Stimulated activated naive CD8-positive, alpha-beta T cell treated with anti-CD3 and anti-CD28 coated beads, Interleukin-15, Interleukin-2, amounts not matched to agents 100 ng/mL and 50 ng/mL, for 24 hours (primary cell): ENCODE data around the gene MYMK.

Experiments used
- H3K27ac Mint-ChIP-seq: one replicate; pipeline ENCODE4 v1.8.0; 2021; ENCODE audit warnings: mild to moderate bottlenecking, mixed read lengths
- H3K27me3 Mint-ChIP-seq: one replicate; pipeline ENCODE4 v1.8.0; 2021; ENCODE audit warnings: mixed read lengths
- H3K36me3 Mint-ChIP-seq: one replicate; pipeline ENCODE4 v1.8.0; 2021; ENCODE audit warnings: low read depth, mixed read lengths
- H3K4me1 Mint-ChIP-seq: one replicate; pipeline ENCODE4 v1.8.0; 2021; ENCODE audit warnings: low read depth, mixed read lengths
- H3K4me3 Mint-ChIP-seq: one replicate; pipeline ENCODE4 v1.8.0; 2021; ENCODE audit warnings: mild to moderate bottlenecking, mixed read lengths
- H3K9me3 Mint-ChIP-seq: one replicate; pipeline ENCODE4 v1.8.0; 2021; ENCODE audit warnings: mixed read lengths

Gene MYMK

DNA sequence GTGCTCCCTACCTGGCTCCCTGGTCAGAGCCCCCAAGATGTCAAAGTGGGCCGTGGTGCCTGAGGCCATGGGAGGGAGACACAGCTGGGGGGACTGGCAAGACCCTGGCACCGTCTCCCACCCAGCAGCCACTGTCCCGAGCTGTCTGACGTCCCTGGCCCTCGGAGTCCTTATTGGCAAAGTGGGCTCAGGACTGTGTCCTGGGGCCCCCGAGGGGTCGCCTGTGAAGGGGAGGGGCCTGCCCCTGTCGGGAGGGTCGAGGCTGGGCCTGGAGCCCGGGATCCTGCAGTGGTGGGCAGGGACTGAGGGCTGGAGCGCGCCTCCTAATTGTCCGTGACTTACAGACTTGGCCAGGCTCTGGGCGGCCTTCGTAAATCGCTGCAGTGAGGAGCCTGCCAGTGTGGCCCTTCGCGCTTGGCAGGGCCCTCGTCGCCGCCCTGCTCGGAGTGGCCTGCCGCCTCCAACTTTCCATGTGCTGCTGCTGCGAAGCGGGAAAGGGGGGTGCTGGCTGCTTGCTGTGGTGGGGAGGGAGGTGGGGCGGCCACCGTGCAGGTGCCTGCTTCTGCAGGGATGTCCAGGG, 13.7 kb downstream of the MYMK start:
- Mint-ChIP-seq H3K9me3 (no peaks in the 10 kb centered on the region), H3K4me3 (no peak overlapping the region), H3K27me3 (no peaks in the 10 kb centered on the region), H3K27ac (no peak overlapping the region), H3K36me3 (no peaks in the 10 kb centered on the region), H3K4me1 (peaks cover 13% of the 10 kb centered on the region)

DNA sequence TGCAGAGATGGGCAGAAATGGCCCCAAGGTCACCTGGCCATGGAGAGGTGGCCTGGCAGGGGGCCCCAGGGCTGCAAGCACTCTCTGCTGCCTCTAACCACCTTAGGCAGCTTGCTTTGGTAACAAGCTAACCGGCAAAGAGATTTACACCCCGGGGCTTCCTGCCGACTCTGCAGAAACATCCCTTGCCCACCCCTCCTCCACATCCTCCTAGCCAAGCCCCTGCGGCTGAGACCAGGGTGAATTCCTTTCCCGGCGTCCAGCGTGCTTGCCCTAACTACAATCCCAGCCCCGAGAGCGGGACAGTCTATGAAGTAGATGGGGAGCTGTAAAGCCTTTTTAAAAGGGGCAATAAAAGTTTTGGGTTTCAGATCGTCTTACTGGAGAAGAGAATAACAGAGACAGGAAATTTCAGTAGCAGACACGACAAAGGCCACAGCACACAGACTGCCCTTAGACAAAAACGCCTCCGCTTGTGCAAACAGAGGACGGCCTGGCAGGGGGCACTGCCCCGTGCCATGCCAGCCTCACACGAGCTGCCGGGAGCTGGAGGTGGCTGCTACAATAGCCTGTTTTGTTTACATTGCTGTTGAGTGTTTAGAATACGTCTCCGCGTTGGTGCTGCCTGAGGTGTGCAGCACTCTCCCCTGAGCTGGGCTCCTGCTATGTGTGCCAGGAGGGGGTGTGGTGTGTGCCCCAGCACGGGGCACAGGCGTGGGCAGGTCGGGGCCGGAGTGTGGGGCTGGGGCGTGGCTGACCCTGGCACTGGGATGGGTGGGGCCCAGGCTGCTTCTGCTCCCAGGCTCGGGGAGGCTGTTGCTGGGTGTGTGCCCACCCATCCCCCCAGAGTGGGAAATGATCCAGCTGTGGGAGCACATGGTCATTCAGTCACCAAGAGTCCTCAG, 15.3 kb downstream of the MYMK start:
- Mint-ChIP-seq H3K36me3 (no peaks in the 10 kb centered on the region), H3K9me3 (no peaks in the 10 kb centered on the region), H3K4me1 (peaks cover 13% of the 10 kb centered on the region), H3K27ac (no peak overlapping the region), H3K27me3 (no peaks in the 10 kb centered on the region), H3K4me3 (peak overlapping the region; percentile 46)

DNA sequence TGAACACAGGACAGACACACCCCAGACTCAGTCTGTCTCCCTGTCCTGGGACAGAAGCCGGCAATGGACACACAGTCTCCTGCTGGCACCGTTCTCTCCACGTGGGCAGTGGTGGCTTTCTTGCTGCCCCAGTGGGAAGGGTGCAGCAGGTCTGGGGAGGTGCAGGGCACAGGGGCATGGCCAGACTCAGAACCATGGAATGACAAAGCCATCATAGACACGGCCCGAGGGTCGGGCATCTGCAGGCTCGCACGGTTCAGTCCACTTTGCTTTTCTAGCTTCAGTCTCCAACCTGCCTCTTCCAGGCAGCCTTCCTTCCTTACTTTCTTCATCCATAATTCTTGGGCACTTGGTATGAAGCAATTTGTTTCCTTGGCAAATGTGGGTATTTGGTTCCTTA, 16.7 kb downstream of the MYMK start:
- Mint-ChIP-seq H3K27ac (no peak overlapping the region), H3K36me3 (no peaks in the 10 kb centered on the region), H3K27me3 (no peaks in the 10 kb centered on the region), H3K4me1 (peaks cover 13% of the 10 kb centered on the region), H3K9me3 (no peaks in the 10 kb centered on the region), H3K4me3 (no peak overlapping the region)

DNA sequence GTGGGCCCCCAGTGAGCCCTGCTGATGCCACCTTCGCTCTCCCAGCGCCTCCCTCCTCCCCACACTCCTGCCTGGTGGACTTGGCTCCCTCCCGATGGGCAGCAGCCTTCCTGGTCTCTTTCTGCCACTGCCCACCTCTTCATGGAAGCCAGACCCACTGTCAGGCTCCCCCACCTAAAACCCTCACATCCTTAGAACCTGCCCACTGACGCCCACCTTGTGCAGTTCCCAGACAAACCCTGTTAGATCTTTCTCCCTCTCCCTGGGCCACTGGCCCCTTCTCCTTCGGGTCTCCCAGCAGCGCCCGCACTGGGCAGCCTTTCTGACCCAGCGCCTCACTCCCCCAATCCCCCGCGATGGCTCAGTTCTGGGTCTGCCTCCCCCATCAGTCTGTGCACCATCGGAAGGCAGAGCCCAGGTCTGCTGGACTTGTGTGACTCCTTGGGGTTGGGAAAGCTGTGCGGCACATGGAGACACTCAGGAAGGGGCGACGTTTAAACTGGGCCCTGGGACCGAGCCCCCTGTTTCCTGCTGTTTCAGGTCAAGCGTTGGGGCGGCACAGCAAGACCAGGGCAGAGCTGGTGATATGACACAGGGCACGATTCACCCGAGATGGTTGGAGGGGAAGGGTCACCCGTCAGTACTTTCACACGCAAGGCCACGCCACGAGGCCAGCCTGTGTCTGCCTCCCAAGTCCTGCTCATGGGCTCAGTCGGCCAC, 17.4 kb downstream of the MYMK start:
- H3K4me3 Mint-ChIP-seq, result no peak overlapping the region

DNA sequence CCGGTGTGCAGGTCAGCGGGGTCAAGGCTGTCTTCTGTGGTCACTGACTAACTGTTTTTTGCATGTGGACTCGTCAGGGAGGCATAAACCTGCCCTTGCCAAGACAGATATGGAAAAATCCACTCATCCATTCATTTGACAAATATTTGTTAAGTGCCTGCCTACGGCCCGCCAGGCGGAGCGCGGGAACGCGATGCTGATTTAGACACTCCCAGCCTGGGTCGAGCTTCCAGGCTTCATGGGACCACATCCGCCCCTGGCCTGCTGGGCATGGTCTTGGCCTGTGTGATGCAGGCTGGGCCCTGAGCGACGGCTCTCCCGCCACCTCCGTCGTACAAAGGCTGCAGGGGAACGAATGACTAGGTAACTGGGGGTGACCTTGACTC, 18.1 kb downstream of the MYMK start:
- Mint-ChIP-seq H3K36me3 (no peaks in the 10 kb centered on the region), H3K27ac (no peak overlapping the region), H3K4me3 (no peak overlapping the region), H3K4me1 (peaks cover 13% of the 10 kb centered on the region), H3K27me3 (no peaks in the 10 kb centered on the region), H3K9me3 (peaks cover 8% of the 10 kb centered on the region)

More for the DNA sequence above, 17.4 kb downstream of the MYMK start:
- no peak overlapping the region for H3K27ac Mint-ChIP-seq
- peaks cover under 1% of the 10 kb centered on the region for H3K9me3 Mint-ChIP-seq
- H3K36me3 Mint-ChIP-seq, result no peaks in the 10 kb centered on the region
- peaks cover 13% of the 10 kb centered on the region for H3K4me1 Mint-ChIP-seq
- H3K27me3 Mint-ChIP-seq, result no peaks in the 10 kb centered on the region

DNA sequence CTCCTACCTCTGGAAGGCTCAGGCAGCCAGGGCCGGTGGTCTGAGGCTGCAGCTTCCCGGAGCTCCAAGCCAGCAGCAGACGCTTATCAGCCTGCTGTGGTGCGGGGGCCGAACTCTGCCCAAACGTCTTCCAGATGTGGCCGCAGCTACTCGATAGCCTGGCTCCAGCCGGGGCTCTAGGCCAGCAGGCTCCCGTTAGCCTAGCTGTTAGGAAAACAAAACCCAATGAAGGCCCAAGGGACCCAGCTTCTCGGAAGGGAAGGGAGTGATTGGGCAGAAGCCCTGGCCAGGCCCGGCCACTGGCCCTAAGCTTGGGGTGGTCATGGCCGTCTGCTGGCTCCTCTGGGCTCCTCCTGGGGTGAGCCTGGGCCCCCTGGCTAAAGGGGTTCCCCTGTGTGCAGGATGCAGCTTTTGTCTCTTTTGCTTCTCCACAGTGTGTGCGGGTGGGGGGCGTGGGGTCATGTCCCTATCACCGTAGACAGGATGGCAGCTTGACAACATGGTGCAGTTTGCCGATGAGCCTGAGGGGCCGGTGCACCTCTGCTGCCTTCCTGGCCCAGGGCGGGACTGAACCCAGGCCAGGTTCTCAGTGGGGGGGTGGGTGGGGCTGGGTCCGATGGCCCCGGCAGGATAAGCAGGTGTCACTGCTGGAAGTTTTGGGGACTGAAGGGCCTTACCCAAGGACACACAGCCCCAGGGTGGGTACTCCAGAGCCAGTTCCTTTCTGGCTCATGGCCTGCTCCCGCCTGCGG, 18.7 kb downstream of the MYMK start:
- Mint-ChIP-seq H3K27ac (no peak overlapping the region), H3K4me1 (peaks cover 13% of the 10 kb centered on the region), H3K27me3 (no peaks in the 10 kb centered on the region), H3K36me3 (no peaks in the 10 kb centered on the region), H3K9me3 (peaks cover 13% of the 10 kb centered on the region), H3K4me3 (no peak overlapping the region)

DNA sequence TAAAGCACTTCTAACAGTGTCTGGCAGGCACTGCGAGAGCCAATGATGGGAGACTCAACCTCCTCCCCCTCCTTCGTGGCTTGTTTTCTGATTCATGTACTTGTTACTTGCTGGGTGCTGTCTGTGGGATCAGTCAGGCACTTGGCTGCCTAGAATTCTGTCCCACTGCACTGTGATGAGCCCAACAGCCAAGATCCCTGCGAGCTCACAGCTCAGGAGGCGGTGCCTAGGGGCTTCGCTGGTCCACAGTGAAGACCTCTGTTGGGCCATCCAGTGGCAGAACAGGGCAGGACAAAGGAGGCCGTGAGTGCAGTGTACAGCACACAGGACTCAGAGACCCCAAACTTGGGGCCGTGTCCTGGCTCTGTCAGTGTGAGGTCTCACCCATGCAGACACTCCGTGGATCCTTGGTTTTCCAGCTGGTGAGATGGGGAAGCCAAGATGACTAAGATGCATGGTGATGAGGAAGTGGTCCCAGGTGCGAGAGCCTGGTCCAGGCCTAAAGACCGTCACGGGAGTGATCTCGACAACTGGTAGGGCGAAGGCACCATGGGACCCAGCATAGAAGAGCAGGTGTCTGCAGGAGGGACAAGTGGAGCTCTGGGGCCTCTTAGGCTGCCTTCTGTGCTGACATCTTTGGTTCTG, 19.5 kb downstream of the MYMK start:
- Mint-ChIP-seq H3K9me3 (peaks cover 13% of the 10 kb centered on the region), H3K4me1 (peaks cover 13% of the 10 kb centered on the region), H3K27me3 (no peaks in the 10 kb centered on the region), H3K27ac (no peak overlapping the region), H3K36me3 (no peaks in the 10 kb centered on the region), H3K4me3 (no peak overlapping the region)

DNA sequence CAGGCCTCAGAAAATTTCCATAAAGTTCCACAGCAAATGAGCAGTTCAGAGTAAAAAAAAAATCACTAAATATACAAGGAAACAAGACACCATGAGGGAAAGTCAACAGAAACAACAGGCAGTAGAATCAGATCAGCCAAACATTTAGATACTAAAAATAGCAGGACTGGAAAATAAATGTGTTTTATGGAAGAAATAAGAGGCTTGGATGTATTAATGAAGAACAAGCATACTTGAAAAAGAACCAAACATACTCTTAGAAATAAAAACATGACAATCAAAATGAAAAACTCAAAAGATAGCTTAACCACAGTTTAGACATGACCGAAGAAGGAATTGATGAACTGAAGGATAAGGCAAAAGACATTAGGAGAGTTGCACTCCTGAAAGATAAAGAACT, 22.6 kb downstream of the MYMK start:
- Mint-ChIP-seq H3K36me3 (no peaks in the 10 kb centered on the region), H3K9me3 (peaks cover 13% of the 10 kb centered on the region), H3K4me3 (no peak overlapping the region), H3K4me1 (no peaks in the 10 kb centered on the region), H3K27ac (no peak overlapping the region), H3K27me3 (peaks cover 3% of the 10 kb centered on the region)

DNA sequence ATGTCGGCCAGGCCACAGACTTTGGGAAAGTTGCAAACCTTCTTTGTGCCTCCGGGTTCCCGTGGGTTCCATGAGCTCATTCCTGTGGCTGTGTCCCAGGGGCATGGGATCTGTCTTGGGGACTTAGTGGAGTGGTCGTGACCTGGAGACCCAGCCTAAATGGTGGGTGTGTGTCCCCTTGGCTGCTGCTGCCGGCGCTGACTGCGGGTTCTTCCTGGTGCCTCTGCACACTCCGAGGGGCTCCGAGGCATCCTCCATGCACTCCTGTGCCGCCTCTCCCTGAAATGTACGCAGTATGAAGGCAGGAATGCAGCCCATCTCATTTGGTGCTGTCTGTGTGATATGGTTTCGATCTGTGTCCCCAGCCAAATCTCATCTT, 24.9 kb downstream of the MYMK start:
- Mint-ChIP-seq H3K36me3 (no peaks in the 10 kb centered on the region), H3K27ac (no peak overlapping the region), H3K9me3 (peaks cover 13% of the 10 kb centered on the region), H3K4me3 (no peak overlapping the region), H3K4me1 (no peaks in the 10 kb centered on the region), H3K27me3 (peaks cover 3% of the 10 kb centered on the region)

DNA sequence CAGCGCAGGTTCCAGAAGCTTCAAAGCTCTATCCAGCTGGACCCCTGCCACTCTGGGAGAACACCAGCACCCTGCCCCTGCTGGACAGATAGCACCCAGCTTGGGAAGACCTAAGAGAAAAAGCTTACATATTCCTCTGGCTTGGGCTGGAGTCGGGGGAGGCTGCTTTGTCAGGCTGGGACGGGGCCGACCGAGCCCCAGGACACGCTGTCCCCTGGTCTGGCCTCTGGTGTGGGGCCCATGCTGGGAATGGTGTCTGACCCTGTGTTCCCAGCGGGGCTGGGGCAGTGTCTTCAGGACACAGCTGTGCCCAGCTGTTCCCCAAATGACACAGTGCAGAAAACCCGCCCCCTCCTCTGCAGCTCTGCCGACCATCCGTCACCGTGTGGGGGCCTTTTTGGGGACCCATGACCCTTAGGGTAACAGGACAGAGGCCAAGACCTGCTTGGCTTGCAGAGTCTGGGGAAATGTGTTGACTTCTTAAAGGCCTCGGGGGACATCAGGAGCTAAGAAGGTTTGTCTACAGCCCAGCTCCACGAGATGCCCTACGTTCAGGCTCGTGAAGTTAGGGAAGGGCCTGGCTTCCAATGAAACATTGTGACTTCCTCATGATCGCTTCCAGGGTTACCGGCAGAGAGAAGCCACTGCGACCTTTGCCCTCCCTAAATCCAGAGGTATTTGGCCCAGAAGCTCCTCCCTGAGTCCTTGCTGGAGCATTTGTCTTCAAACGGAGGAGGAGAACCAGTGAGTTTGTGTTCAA, 25.4 kb downstream of the MYMK start:
- Mint-ChIP-seq H3K4me3 (no peak overlapping the region), H3K4me1 (no peaks in the 10 kb centered on the region), H3K27me3 (peaks cover 3% of the 10 kb centered on the region), H3K36me3 (no peaks in the 10 kb centered on the region), H3K9me3 (peaks cover 13% of the 10 kb centered on the region), H3K27ac (no peak overlapping the region)

DNA sequence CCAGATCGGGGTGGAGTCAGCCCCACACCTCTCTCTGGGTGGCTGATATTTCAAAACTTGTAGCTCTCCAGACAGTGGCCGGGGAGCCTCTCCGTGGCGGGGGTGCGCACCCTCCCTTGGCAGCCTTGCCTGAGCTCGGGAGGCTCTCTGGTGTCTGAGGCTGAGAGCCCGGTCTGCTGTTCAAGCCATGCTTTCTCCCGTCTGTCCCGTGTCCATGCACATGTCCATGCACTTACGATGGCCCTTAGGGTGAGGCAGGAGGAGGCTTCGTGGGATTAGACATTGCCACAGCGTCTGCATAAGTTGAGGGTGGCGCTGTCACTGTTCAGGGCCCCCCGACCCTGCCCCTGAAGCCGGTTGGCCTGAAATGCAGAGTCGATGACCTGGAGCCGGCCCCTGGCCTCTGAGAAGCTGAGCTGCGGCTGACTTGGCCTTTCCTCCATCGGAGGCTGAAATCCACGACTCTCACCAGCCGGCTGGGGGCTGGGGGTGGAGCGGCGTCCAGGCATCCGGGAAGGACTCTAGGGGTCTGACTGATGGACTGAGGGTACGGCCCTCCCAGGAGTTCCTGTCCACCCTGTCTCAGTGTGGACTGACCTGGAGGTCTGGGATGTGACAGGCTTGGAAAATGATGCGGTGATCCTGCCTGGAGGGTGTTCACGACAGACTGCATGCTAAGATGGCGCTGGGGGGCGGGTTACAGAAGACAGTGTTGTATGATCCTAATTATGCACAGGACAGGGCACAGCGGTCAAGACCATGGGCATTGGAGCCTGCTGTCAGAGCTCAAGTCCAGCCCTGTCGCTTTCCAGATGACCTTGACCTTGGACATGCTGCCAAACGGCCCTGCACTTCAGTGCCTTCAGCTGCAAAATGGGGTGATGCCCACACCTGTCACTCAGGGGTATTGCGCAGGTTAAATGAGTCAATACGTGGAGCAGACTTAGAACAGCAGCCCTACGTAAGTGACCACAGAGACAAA, 27.6 kb downstream of the MYMK start:
- Mint-ChIP-seq H3K4me3 (no peak overlapping the region), H3K9me3 (peaks cover 10% of the 10 kb centered on the region), H3K27me3 (peaks cover 3% of the 10 kb centered on the region), H3K27ac (no peak overlapping the region), H3K4me1 (no peaks in the 10 kb centered on the region), H3K36me3 (no peaks in the 10 kb centered on the region)

DNA sequence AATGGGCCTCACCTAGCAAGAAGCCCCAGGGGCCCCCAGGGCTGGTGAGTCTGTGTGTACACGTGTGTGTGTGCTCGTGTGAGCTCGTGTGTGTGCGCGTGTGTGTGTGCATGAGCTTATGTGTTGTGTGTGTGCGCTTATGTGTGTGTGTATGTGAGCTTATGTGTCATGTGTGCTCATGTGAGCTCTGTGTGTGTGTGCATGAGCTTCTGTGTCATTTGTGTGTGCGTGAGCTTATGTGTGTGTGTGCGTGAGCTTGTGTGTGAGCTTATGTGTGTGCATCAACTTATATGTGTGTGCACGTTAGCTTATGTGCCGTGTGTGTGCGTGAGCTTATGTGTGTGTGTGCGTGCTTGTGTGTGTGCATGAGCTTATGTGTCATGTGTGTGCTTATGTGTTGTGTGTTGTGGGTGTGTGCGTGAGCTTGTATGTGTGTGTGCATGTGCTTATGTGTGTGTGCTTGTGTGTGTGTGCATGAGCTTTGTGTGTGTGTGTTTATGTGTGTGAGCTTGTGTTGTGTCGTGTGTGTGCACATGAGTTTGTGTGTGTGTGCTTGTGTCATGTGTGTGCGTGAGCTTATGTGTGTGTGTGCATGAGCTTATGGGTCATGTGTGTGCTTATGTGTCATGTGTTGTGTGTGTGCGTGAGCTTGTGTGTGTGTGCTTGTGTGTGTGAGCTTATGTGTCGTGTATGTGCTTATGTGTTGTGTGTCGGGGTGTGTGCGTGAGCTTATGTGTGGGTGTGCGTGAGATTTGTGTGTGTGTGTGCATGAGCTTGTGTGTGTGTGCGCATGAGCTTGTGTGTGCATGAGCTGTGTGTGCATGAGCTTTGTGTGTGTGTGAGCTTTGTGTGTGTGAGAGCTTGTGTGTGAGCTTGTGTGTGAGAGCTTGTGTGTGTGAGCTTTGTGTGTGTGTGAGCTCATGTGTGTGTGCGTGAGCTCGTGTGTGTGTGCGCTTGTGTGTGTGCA, 29.1 kb downstream of the MYMK start:
- H3K4me3 Mint-ChIP-seq, result no peak overlapping the region
- no peaks in the 10 kb centered on the region for H3K36me3 Mint-ChIP-seq
- no peak overlapping the region for H3K27ac Mint-ChIP-seq
- no peaks in the 10 kb centered on the region for H3K9me3 Mint-ChIP-seq
- H3K27me3 Mint-ChIP-seq, result peaks cover 3% of the 10 kb centered on the region
- H3K4me1 Mint-ChIP-seq, result no peaks in the 10 kb centered on the region
